Subcutaneous adipose tissue (tissue), 4 donors: Measurements from ENCODE around the gene MMP14. TPM values are rescaled to one million over a fixed set of nuclear protein-coding genes. Genes with fewer than 3 reads are reported as not detected.

Experiments
- CTCF ChIP-seq: fragments of 450-650 bp; IDR thresholded peaks from one replicate; pipeline ENCODE4 v1.5.1; 2016; ENCODE audit warnings: low read depth, mild to moderate bottlenecking, control low read depth, antibody characterized with exemption, moderate library complexity
- total RNA-seq, 4 donors: library from RNA; depleted of rRNA; stranded (reverse); fragments of >200 nt; gene quantifications; one replicate each; pipeline ENCODE4 v1.1.0, GENCODE V29; 2016

Gene MMP14
- total RNA-seq, 4 donors from 2014 or later: 134 to 284 (median 217) TPM

GRCh38 chr14:22887260-22887989 is 51.0 kb downstream of the MMP14 start:
- TF ChIP-seq CTCF: no peak

- TF ChIP-seq CTCF: no peak
Observed at GRCh38 chr14:22887990-22888378, 51.6 kb downstream of the MMP14 start.

GRCh38 chr14:22888662-22889061 is 52.3 kb downstream of the MMP14 start:
- no peak for TF ChIP-seq CTCF

GRCh38 chr14:22890416-22890815 is 54.0 kb downstream of the MMP14 start:
- TF ChIP-seq CTCF: no peak

GRCh38 chr14:22892488-22892887 is 56.1 kb downstream of the MMP14 start:
- TF ChIP-seq CTCF: no peak

GRCh38 chr14:22893706-22894105 is 57.3 kb downstream of the MMP14 start:
- no peak for TF ChIP-seq CTCF

- no peak for TF ChIP-seq CTCF
Observed at GRCh38 chr14:22895402-22895801, 59.0 kb downstream of the MMP14 start.
